Measurements from ENCODE around the gene SNPH.
"Not testable (repeated sequence)": the region's sequence is repeated elsewhere in the genome, so short reads cannot be mapped to it uniquely, and the experiment has no call there.

Gene SNPH

GRCh38 chr20:1341561-1342265 is 75.6 kb downstream of the SNPH start:
- DNase-seq: peak; percentile 35

GRCh38 chr20:1343446-1344124 is 77.5 kb downstream of the SNPH start:
- not testable (repeated sequence) for DNase-seq

GRCh38 chr20:1345030-1345755 is 79.1 kb downstream of the SNPH start:
- no peak for DNase-seq

- DNase-seq: no peak
Observed at GRCh38 chr20:1345756-1346093, 79.6 kb downstream of the SNPH start.

- DNase-seq: no peak
Observed at GRCh38 chr20:1346315-1346969, 80.3 kb downstream of the SNPH start.

GRCh38 chr20:1353956-1354355 is 87.9 kb downstream of the SNPH start:
- no peak for DNase-seq

GRCh38 chr20:1357921-1358671 is 92.0 kb downstream of the SNPH start:
- no peak for DNase-seq

All from retina (tissue), 1 donor.